SK-MEL-5 (cell line): Measurements from ENCODE around the gene FAM53B. TPM values are rescaled to one million over a fixed set of nuclear protein-coding genes. Genes with fewer than 3 reads are reported as not detected.

Source experiments
- DNase-seq: peaks from one replicate; pipeline ENCODE4 v3.0.0-alpha.2; 2016; ENCODE audit warnings: low read depth, low spot score
- in situ Hi-C: cut with HindIII; loops from 2 replicates; pipeline ENCODE4 v1.10.0; 2016; ENCODE audit warnings: low sequenced_read_pairs, high pct_unique_total_duplicates, low pct_unique_long_range_greater_than_20kb
- total RNA-seq: library from RNA; depleted of rRNA; stranded (reverse); fragments of >200 nt; shearing (Covaris generic); gene quantifications from 2 replicates; pipeline ENCODE4 v1.2.3, GENCODE V29; 2014

The FAM53B gene
- total RNA-seq, 1 experiment from 2014 or later: 68.2 TPM

DNA sequence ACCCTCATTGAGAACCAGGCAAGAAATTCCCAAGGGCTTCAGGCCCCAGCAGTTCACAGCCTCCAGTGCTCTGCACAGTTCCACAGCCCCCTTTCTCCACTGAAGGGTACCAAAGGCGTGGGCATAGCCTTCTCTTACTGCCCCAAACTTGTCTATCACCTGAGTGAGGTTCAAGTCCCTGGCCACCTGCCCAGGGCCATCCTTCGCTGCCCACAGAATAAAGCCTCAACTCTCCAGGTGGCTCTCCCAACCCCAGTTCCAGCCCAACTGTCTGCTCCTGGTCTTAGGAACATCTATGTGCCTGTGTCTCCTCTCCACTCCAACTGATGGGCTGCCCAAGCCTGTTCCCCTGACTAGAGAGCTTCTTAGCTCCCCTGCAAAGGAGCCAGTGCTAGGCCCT lies 79.1 kb downstream of the FAM53B start:
- in situ Hi-C loops: no loop called here
- DNase-seq: no peak

- DNase-seq: no peak
- in situ Hi-C loops: no loop called here
Measured at GRCh38 chr10:124663766-124664360, 80.3 kb downstream of the FAM53B start.

GRCh38 chr10:124663228-124663627 lies 81.0 kb downstream of the FAM53B start:
- in situ Hi-C loops: no loop called here
- no peak for DNase-seq

DNA sequence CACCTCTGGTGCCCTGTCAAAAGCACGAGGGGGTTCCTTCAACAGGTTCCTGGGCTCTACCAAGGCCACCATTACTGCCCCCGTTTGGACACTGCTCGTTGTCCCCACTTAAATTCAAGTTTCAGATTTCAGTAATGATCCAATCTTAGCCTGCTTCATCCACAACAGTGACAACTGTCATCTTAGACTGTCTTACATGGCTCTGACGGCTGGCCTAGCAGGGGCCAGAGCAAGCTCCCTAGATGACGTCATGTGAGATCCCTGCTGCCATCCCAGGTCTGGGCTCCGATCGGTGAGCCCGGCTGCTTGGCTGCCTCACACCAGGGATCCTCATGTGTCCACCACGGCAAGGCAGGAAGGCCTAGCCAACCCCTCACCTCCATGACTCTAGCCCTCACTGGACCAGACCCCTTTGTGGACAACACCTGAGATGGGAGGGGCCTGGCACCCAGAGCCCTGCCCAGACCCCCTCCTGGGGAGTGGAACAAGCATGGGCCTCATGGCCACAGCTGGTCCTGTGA lies 82.5 kb downstream of the FAM53B start:
- DNase-seq: no peak
- in situ Hi-C loops: no loop called here

- DNase-seq: no peak
- in situ Hi-C loops: no loop called here
Measured at GRCh38 chr10:124660404-124661125, 83.6 kb downstream of the FAM53B start.

DNA sequence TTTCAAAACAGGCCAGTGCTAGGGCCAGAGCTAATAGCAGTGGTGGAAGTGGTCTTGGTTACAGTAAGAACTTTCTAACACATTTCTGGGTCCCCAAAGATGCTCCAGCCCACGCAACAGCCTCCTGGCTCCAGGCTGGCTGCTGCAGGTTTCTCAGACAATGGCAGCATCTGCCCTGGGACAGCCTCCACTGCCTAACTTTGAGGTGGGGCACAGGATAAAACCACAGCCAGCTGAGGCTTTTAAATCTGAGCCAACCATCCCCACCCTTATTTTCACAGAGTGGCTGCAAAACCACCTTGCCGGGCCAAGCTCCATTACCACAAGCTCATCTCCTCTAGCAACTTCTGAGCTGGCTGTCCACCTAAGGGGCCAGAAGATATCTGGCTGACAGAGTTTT lies 84.8 kb downstream of the FAM53B start:
- in situ Hi-C loops: no loop called here
- no peak for DNase-seq

- no peak for DNase-seq
- in situ Hi-C loops: no loop called here
Measured at GRCh38 chr10:124658591-124659242, 85.5 kb downstream of the FAM53B start.

GRCh38 chr10:124657806-124658205 lies 86.4 kb downstream of the FAM53B start:
- DNase-seq: no peak
- in situ Hi-C loops: no loop called here

DNA sequence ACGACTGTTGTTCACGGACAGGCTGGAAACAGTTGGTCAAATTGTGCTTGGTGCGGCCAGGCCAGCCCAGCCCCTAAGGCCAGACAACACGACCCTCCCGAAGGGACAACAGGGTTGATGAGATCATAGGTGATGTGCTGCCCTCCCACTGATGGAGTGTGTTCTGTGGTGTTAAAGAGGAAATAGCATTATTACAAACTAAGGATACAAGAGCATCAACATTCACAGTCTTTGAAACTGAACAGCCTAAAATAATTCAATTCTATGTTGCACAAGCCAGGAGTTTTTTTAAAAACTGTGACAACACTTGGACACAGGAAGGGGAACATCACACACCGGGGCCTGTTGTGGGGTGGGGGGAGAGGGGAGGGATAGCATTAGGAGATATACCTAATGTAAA lies 87.6 kb downstream of the FAM53B start:
- in situ Hi-C loops: no loop called here
- no peak for DNase-seq

DNA sequence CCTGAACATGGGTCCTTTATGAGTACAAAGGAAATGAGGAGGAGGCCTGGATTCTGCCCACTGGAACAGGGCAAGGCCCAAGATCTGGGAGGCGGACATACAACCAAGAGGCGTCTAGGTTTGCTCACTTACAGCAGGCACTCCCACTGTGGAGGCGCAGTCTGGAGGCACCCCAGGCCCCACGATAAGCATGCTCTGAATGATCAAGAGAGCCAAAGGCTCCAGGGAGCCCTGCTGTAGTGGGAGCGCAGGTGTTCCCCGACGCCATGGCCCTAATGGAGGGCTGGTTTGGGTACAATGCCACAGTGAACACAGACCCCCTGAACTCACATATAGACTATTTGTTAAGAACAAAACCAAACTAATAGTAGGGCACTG lies 88.1 kb downstream of the FAM53B start:
- in situ Hi-C loops: no loop called here
- DNase-seq: no peak

DNA sequence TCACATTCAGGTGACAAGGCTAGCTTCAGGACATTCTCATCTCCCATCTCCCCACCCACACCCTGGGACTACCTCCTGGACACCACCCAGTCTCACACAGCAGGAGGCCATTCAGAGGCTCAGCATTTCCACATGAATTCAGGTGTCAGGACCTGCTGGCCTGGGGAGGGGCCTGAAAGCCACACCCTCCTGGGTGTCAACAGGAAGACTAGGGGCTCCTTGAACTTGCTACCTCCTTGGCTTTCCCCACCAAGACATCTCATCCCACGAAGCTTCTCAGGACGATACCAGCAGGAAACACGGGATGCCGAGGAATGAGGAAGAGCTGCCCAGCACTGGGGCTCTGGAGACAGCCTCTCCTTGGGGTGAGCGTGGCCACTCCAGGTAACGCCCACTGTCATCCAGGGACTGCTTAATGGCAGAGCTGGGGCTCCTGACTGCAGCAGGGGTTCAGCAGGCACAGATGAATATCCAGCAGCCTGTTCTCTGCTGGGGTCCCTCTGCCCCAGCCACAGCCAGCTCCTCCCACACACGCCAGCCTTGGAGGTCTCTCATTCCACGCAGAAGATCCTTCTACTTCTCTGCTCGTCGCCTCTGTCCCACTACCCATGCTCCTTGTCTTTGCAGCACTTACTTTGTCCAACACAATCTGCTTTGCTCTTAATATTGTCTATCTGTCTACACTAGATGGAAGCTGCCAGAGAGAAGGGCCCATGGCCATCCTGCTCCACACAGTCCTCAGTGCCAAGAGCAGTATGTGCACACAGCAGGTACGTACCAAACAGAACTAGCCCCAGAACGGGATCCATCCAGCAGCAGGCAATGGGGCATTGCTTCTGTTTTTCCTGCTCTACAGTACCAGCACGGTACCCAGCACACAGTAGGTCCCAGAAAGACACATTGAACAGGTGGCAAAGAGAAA lies 88.7 kb downstream of the FAM53B start:
- in situ Hi-C loops: no loop called here
- no peak for DNase-seq

GRCh38 chr10:124654686-124655085 lies 89.5 kb downstream of the FAM53B start:
- in situ Hi-C loops: no loop called here
- DNase-seq: no peak

- DNase-seq: peak; percentile 42
Measured at GRCh38 chr10:124653811-124654651, 90.1 kb downstream of the FAM53B start.

GRCh38 chr10:124653311-124653710 lies 90.9 kb downstream of the FAM53B start:
- in situ Hi-C loops: no loop called here

More at GRCh38 chr10:124653811-124654651, 90.1 kb downstream of the FAM53B start:
- in situ Hi-C loops: no loop called here

DNA sequence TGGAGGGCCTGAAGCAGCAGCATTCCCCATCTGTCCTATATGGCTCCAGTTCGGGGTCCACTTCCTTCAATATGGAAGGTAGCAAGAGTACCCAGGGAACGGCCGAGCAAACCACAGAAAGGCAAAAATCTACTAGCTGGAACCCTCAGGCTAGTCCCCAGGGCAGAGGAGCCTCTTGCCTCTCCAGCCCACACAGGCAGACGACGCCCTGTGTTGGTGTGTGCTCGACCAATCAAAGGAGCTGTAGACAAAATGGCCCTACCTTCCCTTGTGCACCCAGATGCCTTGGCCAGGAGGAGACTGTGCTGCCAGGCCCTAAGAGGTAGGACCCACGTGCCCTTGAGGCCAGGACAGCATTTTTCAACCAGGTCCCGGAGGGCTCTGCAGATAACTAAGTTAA lies 91.5 kb downstream of the FAM53B start:
- in situ Hi-C loops: no loop called here
- DNase-seq: no peak

More at GRCh38 chr10:124653311-124653710, 90.9 kb downstream of the FAM53B start:
- no peak for DNase-seq

DNA sequence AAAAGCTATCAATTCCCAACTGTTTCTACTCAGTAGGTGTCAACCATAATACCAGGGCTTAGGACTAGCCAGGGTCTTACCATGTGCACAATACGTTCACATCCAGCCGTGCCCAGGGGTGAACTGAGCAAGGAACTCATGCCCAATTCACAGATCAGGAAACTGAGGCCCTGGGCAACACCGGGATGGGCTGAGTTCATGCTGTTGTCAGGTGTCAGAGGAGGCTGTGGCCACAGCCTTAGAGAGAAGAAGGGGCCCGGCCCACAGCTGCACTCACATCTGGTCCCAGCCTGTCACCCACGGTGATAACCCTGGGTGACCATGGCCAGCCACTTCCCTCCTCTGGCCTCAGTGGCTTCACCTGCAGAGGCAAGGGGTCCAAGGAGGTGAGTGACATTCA lies 92.0 kb downstream of the FAM53B start:
- no peak for DNase-seq
- in situ Hi-C loops: no loop called here

DNA sequence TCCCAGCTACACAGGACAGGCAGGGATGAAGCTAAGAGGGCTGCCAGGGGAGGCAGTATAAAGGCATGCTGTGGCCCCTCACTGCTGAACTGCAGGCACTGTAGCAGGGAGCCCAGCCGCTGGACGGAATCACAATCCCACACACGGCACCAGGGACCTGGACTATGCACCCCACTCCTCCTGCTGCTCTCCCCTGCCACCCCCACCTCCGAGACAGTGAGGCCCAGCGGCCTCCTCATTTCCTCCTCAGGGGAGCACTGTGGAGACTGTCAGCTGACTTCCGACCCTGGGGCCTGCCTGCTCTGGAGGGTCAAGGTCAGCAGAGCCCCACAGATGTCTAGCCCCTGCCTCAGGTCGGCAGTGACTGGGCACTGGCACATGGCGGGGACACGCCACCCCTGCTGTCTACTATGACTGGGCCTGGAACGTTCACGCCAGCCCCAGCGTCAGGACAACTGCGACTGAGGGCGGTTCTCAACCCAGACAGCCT lies 92.7 kb downstream of the FAM53B start:
- in situ Hi-C loops: no loop called here
- no peak for DNase-seq
